ENCODE measurements around the gene OR1J1. TPM values are rescaled to one million over a fixed set of nuclear protein-coding genes. Genes with fewer than 3 reads are reported as not detected.

OR1J1 gene
- total RNA-seq, 1 donor from 2014 or later: not detected

- CTCF ChIA-PET: interaction anchor here (0.8 to 3.5 kb wide), 8 partner anchors 9 to 355 kb away, joined by 3 to 25 read pairs (median 5); no protein-coding TSS in a partner anchor
Observed at GRCh38 chr9:122453677-122454135, 24.0 kb downstream of the OR1J1 start.

GRCh38 chr9:122446819-122447484 lies 30.8 kb downstream of the OR1J1 start:
- DNase-seq (no peak), ATAC-seq (ENCODE audit: low read depth) (no peak)
- no peak overlapping the region for H3K4me3 Mint-ChIP-seq
- H3K9me3 Mint-ChIP-seq: no peaks in the 10 kb centered on the region
- no peak for TF ChIP-seq CTCF (IDR thresholded peaks at IDR 0.05)
- POLR2A ChIA-PET: no interaction called here
- no peaks in the 10 kb centered on the region for H3K36me3 Mint-ChIP-seq (ENCODE audit: low read depth)
- intact Hi-C loops (cut with micrococcal nuclease): loop anchor here (10.0 kb wide), 1 partner anchor 58 kb away; no protein-coding TSS in a partner anchor
- H3K4me1 Mint-ChIP-seq: no peaks in the 10 kb centered on the region
- H3K27ac Mint-ChIP-seq: no peak overlapping the region
- peaks cover 36% of the 10 kb centered on the region for H3K27me3 Mint-ChIP-seq
- CTCF ChIA-PET: no interaction called here

More at GRCh38 chr9:122453677-122454135, 24.0 kb downstream of the OR1J1 start:
- intact Hi-C loops (cut with micrococcal nuclease): loop anchor here (1.0 to 2.0 kb wide), 5 partner anchors 77 to 358 kb away; no protein-coding TSS in a partner anchor
- no peak for ATAC-seq (ENCODE audit: low read depth)
- Mint-ChIP-seq H3K36me3 (ENCODE audit: low read depth) (no peaks in the 10 kb centered on the region), H3K27me3 (peaks cover 22% of the 10 kb centered on the region), H3K4me1 (no peaks in the 10 kb centered on the region), H3K27ac (no peak overlapping the region), H3K4me3 (no peak overlapping the region), H3K9me3 (no peaks in the 10 kb centered on the region)
- DNase-seq: no peak
- POLR2A ChIA-PET: no interaction called here
- no peak for TF ChIP-seq CTCF (IDR thresholded peaks at IDR 0.05)

- ChIA-PET POLR2A (no interaction called here), CTCF (no interaction called here)
- DNase-seq: no peak
- H3K4me1 Mint-ChIP-seq: no peaks in the 10 kb centered on the region
- H3K36me3 Mint-ChIP-seq (ENCODE audit: low read depth): no peaks in the 10 kb centered on the region
- peaks cover 36% of the 10 kb centered on the region for H3K27me3 Mint-ChIP-seq
- no peak for ATAC-seq (ENCODE audit: low read depth)
- H3K9me3 Mint-ChIP-seq: no peaks in the 10 kb centered on the region
- no peak for TF ChIP-seq CTCF (IDR thresholded peaks at IDR 0.05)
- intact Hi-C loops (cut with micrococcal nuclease): loop anchor here (10.0 kb wide), 1 partner anchor 60 kb away; no protein-coding TSS in a partner anchor
- H3K27ac Mint-ChIP-seq: no peak overlapping the region
- no peak overlapping the region for H3K4me3 Mint-ChIP-seq
Observed at GRCh38 chr9:122445155-122445749, 32.5 kb downstream of the OR1J1 start.

- no peaks in the 10 kb centered on the region for H3K4me1 Mint-ChIP-seq
- CTCF ChIA-PET: no interaction called here
- intact Hi-C loops (cut with micrococcal nuclease): loop anchor here (10.0 kb wide), 1 partner anchor 61 kb away; no protein-coding TSS in a partner anchor
- no peaks in the 10 kb centered on the region for H3K36me3 Mint-ChIP-seq (ENCODE audit: low read depth)
- peaks cover 36% of the 10 kb centered on the region for H3K27me3 Mint-ChIP-seq
- H3K27ac Mint-ChIP-seq: no peak overlapping the region
- DNase-seq (no peak), ATAC-seq (ENCODE audit: low read depth) (no peak)
- H3K9me3 Mint-ChIP-seq: no peaks in the 10 kb centered on the region
- no peak for TF ChIP-seq CTCF (IDR thresholded peaks at IDR 0.05)
- POLR2A ChIA-PET: no interaction called here
- H3K4me3 Mint-ChIP-seq: no peak overlapping the region
Observed at GRCh38 chr9:122444041-122444733, 33.5 kb downstream of the OR1J1 start.

- intact Hi-C loops (cut with micrococcal nuclease): loop anchor here (10.0 kb wide), 1 partner anchor 62 kb away; no protein-coding TSS in a partner anchor
- H3K4me1 Mint-ChIP-seq: no peaks in the 10 kb centered on the region
- ATAC-seq (ENCODE audit: low read depth) (no peak), DNase-seq (no peak)
- ChIA-PET POLR2A (no interaction called here), CTCF (no interaction called here)
- H3K4me3 Mint-ChIP-seq: no peak overlapping the region
- H3K9me3 Mint-ChIP-seq: no peaks in the 10 kb centered on the region
- H3K27me3 Mint-ChIP-seq: peaks cover 33% of the 10 kb centered on the region
- TF ChIP-seq CTCF (IDR thresholded peaks at IDR 0.05): no peak
- H3K27ac Mint-ChIP-seq: no peak overlapping the region
- no peaks in the 10 kb centered on the region for H3K36me3 Mint-ChIP-seq (ENCODE audit: low read depth)
Observed at GRCh38 chr9:122442568-122442967, 35.2 kb downstream of the OR1J1 start.
